HG03521 (cell line): ENCODE data around the gene CLK4.
A peak's percentile ranks its signal among the peaks of the same experiment; 100 is the strongest.

ENCODE experiments used
- ATAC-seq: cut with Tn5 transposase; IDR thresholded peaks from one replicate; pipeline ENCODE4 v1.9.1; 2021; ENCODE audit warnings: mild to moderate bottlenecking, moderate library complexity; ENCODE audit not compliant: unreplicated experiment

The CLK4 gene

GRCh38 chr5:178589180-178590140 is 37.4 kb downstream of the CLK4 start:
- ATAC-seq: no peak

GRCh38 chr5:178588769-178589168 is 38.1 kb downstream of the CLK4 start:
- no peak for ATAC-seq

- ATAC-seq: no peak
Measured at GRCh38 chr5:178587763-178588611, 38.9 kb downstream of the CLK4 start.

- ATAC-seq: no peak
Measured at GRCh38 chr5:178586396-178586795, 40.5 kb downstream of the CLK4 start.

- peak; percentile 64 for ATAC-seq
Measured at GRCh38 chr5:178585421-178585820, 41.4 kb downstream of the CLK4 start.

GRCh38 chr5:178583279-178583678 is 43.6 kb downstream of the CLK4 start:
- ATAC-seq: no peak

GRCh38 chr5:178582291-178582690 is 44.6 kb downstream of the CLK4 start:
- ATAC-seq: no peak

GRCh38 chr5:178581621-178582020 is 45.2 kb downstream of the CLK4 start:
- ATAC-seq: no peak

GRCh38 chr5:178580271-178580955 is 46.4 kb downstream of the CLK4 start:
- no peak for ATAC-seq

- ATAC-seq: no peak
Measured at GRCh38 chr5:178577944-178578343, 48.9 kb downstream of the CLK4 start.

- no peak for ATAC-seq
Measured at GRCh38 chr5:178577376-178577839, 49.4 kb downstream of the CLK4 start.

- ATAC-seq: no peak
Measured at GRCh38 chr5:178576591-178577351, 50.1 kb downstream of the CLK4 start.

GRCh38 chr5:178573216-178573615 is 53.6 kb downstream of the CLK4 start:
- no peak for ATAC-seq

GRCh38 chr5:178572617-178573016 is 54.2 kb downstream of the CLK4 start:
- ATAC-seq: no peak

GRCh38 chr5:178569485-178569884 is 57.4 kb downstream of the CLK4 start:
- ATAC-seq: no peak

- ATAC-seq: no peak
Measured at GRCh38 chr5:178564811-178565550, 61.9 kb downstream of the CLK4 start.

GRCh38 chr5:178564397-178564796 is 62.5 kb downstream of the CLK4 start:
- ATAC-seq: no peak

GRCh38 chr5:178563621-178564020 is 63.2 kb downstream of the CLK4 start:
- no peak for ATAC-seq

GRCh38 chr5:178561746-178562264 is 65.0 kb downstream of the CLK4 start:
- no peak for ATAC-seq
